ENCODE data around the gene GPR39.

- TF ChIP-seq RFX5 (IDR thresholded peaks at IDR 0.05), result no peak
- TF ChIP-seq POLR2A (IDR thresholded peaks at IDR 0.05; ENCODE audit: low read length), result no peak
- no peak for TF ChIP-seq EP300 (IDR thresholded peaks at IDR 0.05)
- TF ChIP-seq CTCF (IDR thresholded peaks at IDR 0.05), result no peak
- no peak for TF ChIP-seq ELK1 (IDR thresholded peaks at IDR 0.05; ENCODE audit: low read depth, low read length)
- TF ChIP-seq HDAC2 (IDR thresholded peaks at IDR 0.05), result no peak
- no peak for TF ChIP-seq MAX (IDR thresholded peaks at IDR 0.05)
- no peak for TF ChIP-seq REST (IDR thresholded peaks at IDR 0.05)
- no peak for TF ChIP-seq RAD21 (conservative IDR thresholded peaks at IDR 0.05 in 1 of 2, IDR thresholded peaks at IDR 0.05 in 1 of 2)
- TF ChIP-seq ZFP36 (IDR thresholded peaks at IDR 0.05; ENCODE audit: borderline replicate concordance, partially characterized antibody), result no peak
- TF ChIP-seq KDM5A (IDR thresholded peaks at IDR 0.05), result no peak
- TF ChIP-seq RARB (CRISPR knock-in tag; IDR thresholded peaks at IDR 0.05), result no peak
- TF ChIP-seq SMC3 (IDR thresholded peaks at IDR 0.05), result no peak
- TF ChIP-seq HMGXB4 (CRISPR knock-in tag; IDR thresholded peaks at IDR 0.05; ENCODE audit: borderline replicate concordance), result no peak
Measured at GRCh38 chr2:132559326-132559725, 142.7 kb downstream of the GPR39 start.

Data from A549 (cell line).